ENCODE results near the gene GLDC. TPM values are rescaled to one million over a fixed set of nuclear protein-coding genes. Genes with fewer than 3 reads are reported as not detected.
A peak's percentile ranks its signal among the peaks of the same experiment; 100 is the strongest.
"Not testable (repeated sequence)": the region's sequence is repeated elsewhere in the genome, so short reads cannot be mapped to it uniquely, and the experiment has no call there.

GLDC gene
- total RNA-seq, 6 experiments from 2014 or later = 76.2 to 103 (median 89.3) TPM

GRCh38 chr9:6631207-6631512 is 14.4 kb downstream of the GLDC start:
- H3K36me3 ChIP-seq = no peaks in the 10 kb centered on the region
- no peak overlapping the region for H3K4me3 ChIP-seq
- no peak overlapping the region for H3K27ac ChIP-seq
- H3K27me3 ChIP-seq = no peaks in the 10 kb centered on the region
- DNase-seq (no peak), ATAC-seq (no peak)
- TF ChIP-seq CTCF (IDR thresholded peaks at IDR 0.05) (no peak), POLR2A (IDR thresholded peaks at IDR 0.05) (no peak)
- H3K9me3 ChIP-seq = no peaks in the 10 kb centered on the region
- peaks cover 0 to 17% (median 7%) of the 10 kb centered on the region in 4 donors for H3K4me1 ChIP-seq
- 60% methylated on average over 1 of the region's 4 CpGs for WGBS (ENCODE audit: insufficient coverage, low coverage, low lambda C conversion rate, missing lambda C conversion rate)
- intact Hi-C loops (cut with DNase I) = no loop called here

- ATAC-seq (peak in 2 of 4 donors; percentile 21 to 24), DNase-seq (no peak)
- Histone ChIP-seq H3K27me3 (no peaks in the 10 kb centered on the region), H3K4me1 (peaks cover 0 to 17% (median 7%) of the 10 kb centered on the region in 4 donors), H3K36me3 (no peaks in the 10 kb centered on the region), H3K27ac (no peak overlapping the region), H3K9me3 (no peaks in the 10 kb centered on the region), H3K4me3 (no peak overlapping the region)
- TF ChIP-seq CTCF (IDR thresholded peaks at IDR 0.05) (no peak), POLR2A (IDR thresholded peaks at IDR 0.05) (no peak)
- 98% methylated on average over 6 of the region's 11 CpGs for WGBS (ENCODE audit: insufficient coverage, low coverage, low lambda C conversion rate, missing lambda C conversion rate)
- intact Hi-C loops (cut with DNase I) = no loop called here
Observed at GRCh38 chr9:6630502-6631206, 14.9 kb downstream of the GLDC start.

GRCh38 chr9:6628704-6629103 is 16.8 kb downstream of the GLDC start:
- ATAC-seq (peak; percentile 76 to 88 (median 80)), DNase-seq (no peak)
- Histone ChIP-seq H3K27me3 (no peaks in the 10 kb centered on the region), H3K9me3 (no peaks in the 10 kb centered on the region), H3K36me3 (no peaks in the 10 kb centered on the region), H3K4me3 (no peak overlapping the region), H3K4me1 (peaks cover 0 to 22% (median 7%) of the 10 kb centered on the region in 4 donors), H3K27ac (peak overlapping the region in 1 of 3 donors; percentile 31)
- intact Hi-C loops (cut with DNase I) = no loop called here
- TF ChIP-seq CTCF (IDR thresholded peaks at IDR 0.05) (no peak), POLR2A (IDR thresholded peaks at IDR 0.05) (no peak)
- 80% methylated on average over 1 of the region's 2 CpGs for WGBS (ENCODE audit: insufficient coverage, low coverage, low lambda C conversion rate, missing lambda C conversion rate)

- H3K36me3 ChIP-seq = no peaks in the 10 kb centered on the region
- H3K4me1 ChIP-seq = peaks cover 0 to 24% (median 7%) of the 10 kb centered on the region in 4 donors
- no peak for ATAC-seq
- DNase-seq = no peak
- H3K27ac ChIP-seq = no peak overlapping the region
- no peaks in the 10 kb centered on the region for H3K9me3 ChIP-seq
- WGBS (ENCODE audit: insufficient coverage, low coverage, low lambda C conversion rate, missing lambda C conversion rate) = 51% methylated on average over 2 of the region's 2 CpGs
- intact Hi-C loops (cut with DNase I) = no loop called here
- H3K27me3 ChIP-seq = no peaks in the 10 kb centered on the region
- TF ChIP-seq POLR2A (IDR thresholded peaks at IDR 0.05) (no peak), CTCF (IDR thresholded peaks at IDR 0.05) (no peak)
- H3K4me3 ChIP-seq = no peak overlapping the region
Observed at GRCh38 chr9:6625363-6625762, 20.2 kb downstream of the GLDC start.

- H3K27ac ChIP-seq; H3K4me1 ChIP-seq; H3K9me3 ChIP-seq; DNase-seq; intact Hi-C loops (cut with DNase I); H3K27me3 ChIP-seq; H3K4me3 ChIP-seq; ATAC-seq: not testable (repeated sequence)
- peaks cover 0 to 13% (median 0%) of the 10 kb centered on the region in 4 donors for H3K36me3 ChIP-seq
- no CpG with 5 or more reads among the region's 29 CpGs for WGBS (ENCODE audit: insufficient coverage, low coverage, low lambda C conversion rate, missing lambda C conversion rate)
Observed at GRCh38 chr9:6622784-6623183, 22.7 kb downstream of the GLDC start.

Measured in right lobe of liver (tissue), 6 donors.